K562 (cell line): ENCODE measurements around the gene RAI14. TPM values are rescaled to one million over a fixed set of nuclear protein-coding genes. Genes with fewer than 3 reads are reported as not detected.

Experiments used
- MGA ChIP-seq: fragments of 450-650 bp; IDR thresholded peaks from 2 replicates; pipeline ENCODE4 v1.6.1; 2016; ENCODE audit warnings: mild to moderate bottlenecking, moderate library complexity
- MNT ChIP-seq, 2 experiments: fragments of 450-650 bp; conservative IDR thresholded peaks; 2 replicates each; pipeline ENCODE4 v1.6.1; 2017; ENCODE audit warnings: mild to moderate bottlenecking in 2 of 2, moderate library complexity in 2 of 2
- polyA plus RNA-seq, 8 experiments: library from polyadenylated mRNA; depleted of rRNA in 4 of 8; stranded (reverse) in 5 of 8; unstranded in 3 of 8; fragments of >200 nt; fragmentation: Nextera tagmentation in 2 of 8; fragmentation: Illumina TruSeq in 1 of 8; extraction: Ambion mirVana in 2 of 8; extraction: Trizol in 1 of 8; gene quantifications; 2 replicates each; pipeline versions ENCODE4 v1.2.1 to v1.2.3, GENCODE V29; 2011 to 2014; ENCODE audit warnings: inconsistent platforms in 1 of 8, missing spikeins in 1 of 8
- total RNA-seq, 7 experiments: library from RNA; depleted of rRNA in 6 of 7; stranded (reverse); fragments of >200 nt in 6 of 7; fragmentation: Illumina TruSeq in 2 of 7; extraction: Trizol in 2 of 7; gene quantifications; 2 replicates each; pipeline versions ENCODE4 v1.2.1 to v1.2.3, GENCODE V29; 2011 to 2021; ENCODE audit warnings: low replicate concordance in 1 of 7

The RAI14 gene
- total and polyA plus RNA-seq, 9 of the 15 experiments (the other 6 are each of a cell fraction or from before 2014, with no cell fraction given) = 11.3 to 82.5 (median 34.8) TPM

DNA sequence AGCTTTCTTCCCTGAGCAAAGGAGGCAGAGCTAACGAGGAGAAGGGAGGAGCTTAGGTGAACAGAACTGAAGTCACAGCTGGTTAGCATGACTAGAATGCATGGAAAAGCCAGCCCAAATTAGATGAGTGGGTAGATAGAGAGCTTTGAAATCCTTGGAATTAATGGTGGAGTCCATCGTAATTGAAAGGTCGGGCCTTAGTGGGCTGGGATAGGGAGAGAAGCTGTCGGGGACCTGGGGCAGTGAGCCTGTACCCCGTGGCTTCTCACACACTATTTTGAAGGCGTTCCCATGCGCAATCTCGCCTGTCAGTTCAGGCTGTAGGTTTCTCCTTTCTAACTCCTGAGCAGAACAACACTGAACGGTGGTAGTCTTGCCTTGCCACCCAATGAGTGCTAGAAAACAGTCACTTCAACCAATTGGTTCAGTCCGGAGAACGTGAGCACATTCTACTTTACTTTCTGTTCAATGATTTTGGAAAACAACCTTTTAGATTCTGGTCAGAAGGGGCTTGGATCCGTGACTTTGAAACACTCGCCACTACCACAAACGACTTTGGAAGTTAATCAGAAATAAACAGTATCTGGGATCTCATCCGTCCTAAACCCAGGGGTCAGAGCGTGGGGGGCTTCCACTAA, 655 bp upstream of the RAI14 start (continued):
- peak; percentile 19; the same call in 1 of the 2 replicates for TF ChIP-seq MGA
- no peak for TF ChIP-seq MNT (conservative IDR thresholded peaks at IDR 0.05)
